ENCODE results near the gene DOK6. TPM values are rescaled to one million over a fixed set of nuclear protein-coding genes. Genes with fewer than 3 reads are reported as not detected.

DOK6 gene
- total RNA-seq, 1 experiment from 2014 or later = 4.1 TPM

DNA sequence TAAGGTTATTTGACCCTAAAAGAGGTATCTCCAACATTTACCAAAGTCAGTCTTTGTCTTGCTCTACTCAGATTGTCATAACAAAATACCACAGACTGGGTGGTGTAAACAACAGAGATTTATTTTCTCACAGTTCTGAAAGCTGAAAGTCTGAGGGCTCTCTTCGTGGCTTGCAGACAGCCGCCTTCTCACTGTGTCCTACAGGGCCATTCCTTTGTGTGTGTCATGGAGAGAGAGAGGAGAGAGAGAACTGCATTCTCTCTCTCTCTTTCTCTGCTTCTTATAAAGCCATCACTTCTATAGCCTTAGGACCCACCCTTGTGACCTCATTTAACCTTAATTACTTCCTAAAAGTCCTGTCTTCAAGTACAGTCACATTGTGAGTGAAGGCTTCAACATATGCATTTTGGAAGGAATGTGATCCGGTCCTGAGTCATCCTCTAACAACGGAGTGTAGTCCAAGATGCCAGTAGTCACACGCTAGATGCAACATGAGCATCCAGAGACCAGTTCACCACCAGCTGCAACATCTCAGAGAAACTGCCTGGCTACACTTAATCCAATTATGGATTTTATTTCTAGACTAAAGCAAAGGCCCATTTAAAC is 416.8 kb downstream of the DOK6 start:
- Mint-ChIP-seq H3K27ac (no peak overlapping the region), H3K27me3 (ENCODE audit: low read depth) (no peaks in the 10 kb centered on the region), H3K4me1 (0 out of 2 replicates have a peak, but pooled peaks cover 2% of the 10 kb centered on the region), H3K9me3 (peaks cover 43% of the 10 kb centered on the region), H3K4me3 (no peak overlapping the region), H3K36me3 (peaks cover 11% of the 10 kb centered on the region)
- ChIA-PET POLR2A (interaction anchor here (0.6 kb wide), 1 partner anchor 166 kb away, joined by 6 read pairs; no protein-coding TSS in a partner anchor), CTCF (no interaction called here)
- DNase-seq (ENCODE audit: low spot score) (no peak), ATAC-seq (no peak)
- no peak for TF ChIP-seq NFYB (CRISPR knock-in tag; conservative IDR thresholded peaks at IDR 0.05; ENCODE audit: low read depth)
- TF ChIP-seq PRDM15 (CRISPR knock-in tag; IDR thresholded peaks at IDR 0.05) = no peak
- no peak for TF ChIP-seq CTCF (IDR thresholded peaks at IDR 0.05)
- TF ChIP-seq ZBTB21 (CRISPR knock-in tag; IDR thresholded peaks at IDR 0.05; ENCODE audit: borderline replicate concordance) = no peak
- TF ChIP-seq, protein P1, sequence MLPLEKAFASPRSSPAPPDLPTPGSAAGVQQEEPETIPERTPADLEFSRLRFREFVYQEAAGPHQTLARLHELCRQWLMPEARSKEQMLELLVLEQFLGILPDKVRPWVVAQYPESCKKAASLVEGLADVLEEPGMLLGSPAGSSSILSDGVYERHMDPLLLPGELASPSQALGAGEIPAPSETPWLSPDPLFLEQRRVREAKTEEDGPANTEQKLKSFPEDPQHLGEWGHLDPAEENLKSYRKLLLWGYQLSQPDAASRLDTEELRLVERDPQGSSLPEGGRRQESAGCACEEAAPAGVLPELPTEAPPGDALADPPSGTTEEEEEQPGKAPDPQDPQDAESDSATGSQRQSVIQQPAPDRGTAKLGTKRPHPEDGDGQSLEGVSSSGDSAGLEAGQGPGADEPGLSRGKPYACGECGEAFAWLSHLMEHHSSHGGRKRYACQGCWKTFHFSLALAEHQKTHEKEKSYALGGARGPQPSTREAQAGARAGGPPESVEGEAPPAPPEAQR (CRISPR knock-in tag; IDR thresholded peaks at IDR 0.05) = no peak
- TF ChIP-seq, protein P2, sequence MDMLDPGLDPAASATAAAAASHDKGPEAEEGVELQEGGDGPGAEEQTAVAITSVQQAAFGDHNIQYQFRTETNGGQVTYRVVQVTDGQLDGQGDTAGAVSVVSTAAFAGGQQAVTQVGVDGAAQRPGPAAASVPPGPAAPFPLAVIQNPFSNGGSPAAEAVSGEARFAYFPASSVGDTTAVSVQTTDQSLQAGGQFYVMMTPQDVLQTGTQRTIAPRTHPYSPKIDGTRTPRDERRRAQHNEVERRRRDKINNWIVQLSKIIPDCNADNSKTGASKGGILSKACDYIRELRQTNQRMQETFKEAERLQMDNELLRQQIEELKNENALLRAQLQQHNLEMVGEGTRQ (CRISPR knock-in tag; IDR thresholded peaks at IDR 0.05) = no peak
- no peak for TF ChIP-seq CDX4 (CRISPR knock-in tag; IDR thresholded peaks at IDR 0.05; ENCODE audit: borderline replicate concordance)
- no peak for TF ChIP-seq NFE2L1 (CRISPR knock-in tag; IDR thresholded peaks at IDR 0.05)
- no peak for TF ChIP-seq FOXK1 (CRISPR knock-in tag; IDR thresholded peaks at IDR 0.05)

- CTCF ChIA-PET = no interaction called here
- Mint-ChIP-seq H3K36me3 (peaks cover 4% of the 10 kb centered on the region), H3K27ac (no peak overlapping the region), H3K9me3 (peaks cover 27% of the 10 kb centered on the region), H3K4me3 (no peak overlapping the region), H3K27me3 (ENCODE audit: low read depth) (no peaks in the 10 kb centered on the region), H3K4me1 (0 out of 2 replicates have a peak, but pooled peaks cover 2% of the 10 kb centered on the region)
- POLR2A ChIA-PET = no interaction called here
- DNase-seq (ENCODE audit: low spot score) = no peak
- ATAC-seq = no peak
- TF ChIP-seq CBFB (CRISPR knock-in tag; IDR thresholded peaks at IDR 0.05; ENCODE audit: low read depth) = no peak
- TF ChIP-seq IRF2 (CRISPR knock-in tag; IDR thresholded peaks at IDR 0.05; ENCODE audit: borderline replicate concordance, low read depth) = no peak
- TF ChIP-seq, protein P3, sequence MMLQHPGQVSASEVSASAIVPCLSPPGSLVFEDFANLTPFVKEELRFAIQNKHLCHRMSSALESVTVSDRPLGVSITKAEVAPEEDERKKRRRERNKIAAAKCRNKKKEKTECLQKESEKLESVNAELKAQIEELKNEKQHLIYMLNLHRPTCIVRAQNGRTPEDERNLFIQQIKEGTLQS (CRISPR knock-in tag; conservative IDR thresholded peaks at IDR 0.05) = no peak
- no peak for TF ChIP-seq ZNF281 (CRISPR knock-in tag; IDR thresholded peaks at IDR 0.05)
- no peak for TF ChIP-seq ZBTB21 (CRISPR knock-in tag; IDR thresholded peaks at IDR 0.05; ENCODE audit: borderline replicate concordance)
- TF ChIP-seq TEAD4 (CRISPR knock-in tag; IDR thresholded peaks at IDR 0.05) = no peak
- no peak for TF ChIP-seq ZNF121 (CRISPR knock-in tag; IDR thresholded peaks at IDR 0.05)
- no peak for TF ChIP-seq HMGA2 (CRISPR knock-in tag; IDR thresholded peaks at IDR 0.05)
- TF ChIP-seq, protein P4, sequence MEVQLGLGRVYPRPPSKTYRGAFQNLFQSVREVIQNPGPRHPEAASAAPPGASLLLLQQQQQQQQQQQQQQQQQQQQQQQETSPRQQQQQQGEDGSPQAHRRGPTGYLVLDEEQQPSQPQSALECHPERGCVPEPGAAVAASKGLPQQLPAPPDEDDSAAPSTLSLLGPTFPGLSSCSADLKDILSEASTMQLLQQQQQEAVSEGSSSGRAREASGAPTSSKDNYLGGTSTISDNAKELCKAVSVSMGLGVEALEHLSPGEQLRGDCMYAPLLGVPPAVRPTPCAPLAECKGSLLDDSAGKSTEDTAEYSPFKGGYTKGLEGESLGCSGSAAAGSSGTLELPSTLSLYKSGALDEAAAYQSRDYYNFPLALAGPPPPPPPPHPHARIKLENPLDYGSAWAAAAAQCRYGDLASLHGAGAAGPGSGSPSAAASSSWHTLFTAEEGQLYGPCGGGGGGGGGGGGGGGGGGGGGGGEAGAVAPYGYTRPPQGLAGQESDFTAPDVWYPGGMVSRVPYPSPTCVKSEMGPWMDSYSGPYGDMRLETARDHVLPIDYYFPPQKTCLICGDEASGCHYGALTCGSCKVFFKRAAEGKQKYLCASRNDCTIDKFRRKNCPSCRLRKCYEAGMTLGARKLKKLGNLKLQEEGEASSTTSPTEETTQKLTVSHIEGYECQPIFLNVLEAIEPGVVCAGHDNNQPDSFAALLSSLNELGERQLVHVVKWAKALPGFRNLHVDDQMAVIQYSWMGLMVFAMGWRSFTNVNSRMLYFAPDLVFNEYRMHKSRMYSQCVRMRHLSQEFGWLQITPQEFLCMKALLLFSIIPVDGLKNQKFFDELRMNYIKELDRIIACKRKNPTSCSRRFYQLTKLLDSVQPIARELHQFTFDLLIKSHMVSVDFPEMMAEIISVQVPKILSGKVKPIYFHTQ (CRISPR knock-in tag; IDR thresholded peaks at IDR 0.05) = no peak
- TF ChIP-seq, protein P5, sequence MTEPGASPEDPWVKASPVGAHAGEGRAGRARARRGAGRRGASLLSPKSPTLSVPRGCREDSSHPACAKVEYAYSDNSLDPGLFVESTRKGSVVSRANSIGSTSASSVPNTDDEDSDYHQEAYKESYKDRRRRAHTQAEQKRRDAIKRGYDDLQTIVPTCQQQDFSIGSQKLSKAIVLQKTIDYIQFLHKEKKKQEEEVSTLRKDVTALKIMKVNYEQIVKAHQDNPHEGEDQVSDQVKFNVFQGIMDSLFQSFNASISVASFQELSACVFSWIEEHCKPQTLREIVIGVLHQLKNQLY (CRISPR knock-in tag; IDR thresholded peaks at IDR 0.05) = no peak
- TF ChIP-seq ZNF671 (CRISPR knock-in tag; IDR thresholded peaks at IDR 0.05) = no peak
Measured at GRCh38 chr18:69819460-69819859, 418.8 kb downstream of the DOK6 start.

Measured in WTC11 (cell line).